GM12801 (cell line): ENCODE results near the gene SPNS1.

Source experiments
- CTCF ChIP-seq: IDR thresholded peaks from one replicate; pipeline ENCODE4 v1.5.1; 2011; ENCODE audit warnings: control low read depth; ENCODE audit not compliant: insufficient read length; ENCODE audit errors: extremely low read depth

SPNS1 gene

GRCh38 chr16:28982418-28982817 is 7.8 kb downstream of the SPNS1 start:
- TF ChIP-seq CTCF = no peak

- no peak for TF ChIP-seq CTCF
Measured at GRCh38 chr16:28982949-28983348, 8.4 kb downstream of the SPNS1 start.

GRCh38 chr16:28983644-28984043 is 9.1 kb downstream of the SPNS1 start:
- TF ChIP-seq CTCF = no peak

- no peak for TF ChIP-seq CTCF
Measured at GRCh38 chr16:28984091-28984490, 9.5 kb downstream of the SPNS1 start.

- no peak for TF ChIP-seq CTCF
Measured at GRCh38 chr16:28984619-28985135, 10.1 kb downstream of the SPNS1 start, which contains the start of gene LAT. Gene LAT, plus strand, starts transcription at chr16:28985052. Its CDS starts 366 bp downstream, at chr16:28985418.

GRCh38 chr16:28985211-28986041 is 10.8 kb downstream of the SPNS1 start:
- TF ChIP-seq CTCF = no peak

- no peak for TF ChIP-seq CTCF
Measured at GRCh38 chr16:28986046-28986445, 11.5 kb downstream of the SPNS1 start.
